Measurements from ENCODE around the gene DHRS3. TPM values are rescaled to one million over a fixed set of nuclear protein-coding genes. Genes with fewer than 3 reads are reported as not detected.
A peak's percentile ranks its signal among the peaks of the same experiment; 100 is the strongest.

DHRS3 gene
- total and polyA plus RNA-seq, 2 donors (not counting 3 experiments of a cell fraction or from before 2014, with no cell fraction given): 54.3 to 75.2 TPM

- POLR2A ChIA-PET: interaction anchor here (0.7 to 1.2 kb wide), 3 partner anchors 16 to 33 kb away, joined by 4 to 12 read pairs (median 4); no protein-coding TSS in a partner anchor
- Histone ChIP-seq H3K79me2 (ENCODE audit: control insufficient read depth, insufficient read depth, low read length) (no peaks in the 10 kb centered on the region), H3K4me2 (ENCODE audit: insufficient read depth, low read length) (no peak overlapping the region), H3K36me3 (ENCODE audit: control insufficient read depth in 2 of 2, extremely low read depth in 1 of 2, insufficient read depth in 2 of 2, low read length in 2 of 2) (no peaks in the 10 kb centered on the region), H3K4me1 (ENCODE audit: control insufficient read depth, extremely low read depth, insufficient read depth, low read length) (peaks cover 57% of the 10 kb centered on the region), H3K27ac (ENCODE audit: insufficient read depth, low read depth, low read length) (peak overlapping the region; percentile 57), H4K20me1 (replicated peaks; ENCODE audit: control insufficient read depth, extremely low read depth, insufficient read depth, low read length) (no peaks in the 10 kb centered on the region), H3K9me3 (replicated peaks; ENCODE audit: control insufficient read depth, insufficient read depth, low read length) (no peaks in the 10 kb centered on the region), H3K9ac (replicated peaks; ENCODE audit: extremely low read depth, insufficient read depth, low read length) (no peak overlapping the region), H2AFZ (ENCODE audit: low read depth, low read length) (no peak overlapping the region), H3K4me3 (replicated peaks in 1 of 3; ENCODE audit: insufficient read depth in 1 of 3, low read depth in 1 of 3, low read length in 3 of 3) (no peak overlapping the region), H3K9me1 (replicated peaks; ENCODE audit: control insufficient read depth, extremely low read depth, insufficient read depth, low read length) (no peaks in the 10 kb centered on the region), H3K27me3 (ENCODE audit: control insufficient read depth in 2 of 2, insufficient read depth in 2 of 2, low read length in 2 of 2) (no peaks in the 10 kb centered on the region)
- peak; percentile 75 for FAIRE-seq
- dilution Hi-C loops (cut with MboI; ENCODE audit: extremely low pct_ligation_motif_present, low sequenced_read_pairs) (no loop called here), intact Hi-C loops (cut with micrococcal nuclease) (no loop called here)
- DNase-seq (ENCODE audit: low read depth, low spot score): peak; percentile 56
- no TSS peak for BruUV-seq (replicated peaks)
- TF ChIP-seq POLR2AphosphoS5 (IDR thresholded peaks at IDR 0.05; ENCODE audit: insufficient read depth, low read depth, low read length): no peak
- TF ChIP-seq GATA2 (IDR thresholded peaks at IDR 0.05; ENCODE audit: insufficient read depth, insufficient read length, low read depth, low read length): no peak
- TF ChIP-seq MYC (IDR thresholded peaks at IDR 0.05; ENCODE audit: low read depth, low read length): no peak
- TF ChIP-seq MAX (IDR thresholded peaks at IDR 0.05; ENCODE audit: insufficient read depth, insufficient read length): no peak
- TF ChIP-seq EZH2 (IDR thresholded peaks at IDR 0.05; ENCODE audit: borderline replicate concordance, low read depth, low read length, severe bottlenecking): no peak
- TF ChIP-seq CTCF (IDR thresholded peaks at IDR 0.05; ENCODE audit: extremely low read depth in 1 of 2, insufficient read depth in 1 of 2, low read depth in 1 of 2, low read length in 2 of 2): peak; percentile 59
- no peak for TF ChIP-seq FOS (IDR thresholded peaks at IDR 0.05; ENCODE audit: borderline replicate concordance, insufficient read depth, low read length)
- CTCF ChIA-PET: interaction anchor here (0.9 to 4.6 kb wide), 8 partner anchors 17 to 326 kb away, joined by 3 to 112 read pairs (median 4); partner anchors contain the start of gene DHRS3
These were observed 17.0 kb downstream of the DHRS3 start for GRCh38 chr1:12600880-12601633.
